ENCODE data around the gene SLC22A3.
"Not testable (repeated sequence)": the region's sequence is repeated elsewhere in the genome, so short reads cannot be mapped to it uniquely, and the experiment has no call there.

Gene SLC22A3

GRCh38 chr6:160336200-160336599 is 12.0 kb upstream of the SLC22A3 start:
- no peak for DNase-seq (ENCODE audit: low read depth in 2 of 2)

DNA sequence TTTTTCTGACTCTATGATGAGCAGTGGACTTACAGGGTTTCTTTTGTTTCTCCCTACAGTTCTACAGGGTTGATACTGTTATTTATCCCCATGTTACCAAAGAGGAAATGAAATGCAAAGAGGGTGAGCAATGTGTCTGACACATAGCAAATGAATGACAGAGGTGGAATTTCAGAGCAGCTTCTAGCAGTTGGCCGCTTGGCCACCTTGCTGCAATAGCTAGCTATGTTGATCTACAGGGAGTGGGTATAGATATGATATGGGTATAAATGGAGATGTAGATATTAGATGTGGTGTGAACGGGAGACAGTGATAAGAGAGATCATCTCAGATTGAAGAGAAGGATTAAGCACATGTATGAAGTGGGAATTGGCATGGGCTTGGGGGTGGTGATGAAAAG is 10.9 kb upstream of the SLC22A3 start:
- DNase-seq (ENCODE audit: low read depth in 2 of 2): no peak

DNA sequence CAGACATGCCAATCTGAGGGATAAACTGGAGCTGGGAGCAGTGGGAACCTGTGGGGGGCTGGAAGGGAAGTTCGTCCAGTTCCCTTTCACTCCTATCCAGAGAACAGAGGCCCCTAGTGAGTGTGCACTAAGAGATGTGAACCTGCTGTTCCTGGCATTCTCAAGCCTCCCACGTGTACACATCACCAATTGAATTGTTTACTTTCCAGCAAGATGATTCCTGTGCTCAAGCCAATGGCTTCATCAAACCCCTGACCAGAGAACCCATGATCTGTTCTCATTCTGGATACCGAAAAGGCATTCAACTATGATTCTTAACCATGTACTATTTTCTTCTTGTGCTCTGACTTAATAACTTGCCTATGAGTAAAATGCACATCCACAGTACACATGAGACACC is 10.2 kb upstream of the SLC22A3 start:
- DNase-seq (ENCODE audit: low read depth in 2 of 2): no peak

DNA sequence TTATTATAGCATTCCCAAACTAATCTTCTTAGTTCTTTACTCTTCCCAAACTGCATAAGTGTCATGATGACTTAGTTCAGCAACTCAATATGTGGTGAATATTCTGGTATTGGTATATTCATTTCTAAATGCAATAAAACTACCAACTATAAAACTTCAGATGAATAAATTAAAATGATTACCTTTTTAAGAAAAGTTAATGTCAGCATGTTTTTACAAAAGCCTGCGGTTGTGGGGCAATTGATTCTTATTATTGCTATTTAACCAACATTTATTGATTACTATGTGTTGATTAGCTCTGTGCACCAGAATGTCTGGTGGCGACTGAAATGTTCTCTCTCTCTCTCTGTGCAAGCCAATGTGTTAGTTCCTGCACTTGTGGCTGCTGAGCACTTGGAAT is 5.0 kb upstream of the SLC22A3 start:
- no peak for DNase-seq (ENCODE audit: low read depth in 2 of 2)

DNA sequence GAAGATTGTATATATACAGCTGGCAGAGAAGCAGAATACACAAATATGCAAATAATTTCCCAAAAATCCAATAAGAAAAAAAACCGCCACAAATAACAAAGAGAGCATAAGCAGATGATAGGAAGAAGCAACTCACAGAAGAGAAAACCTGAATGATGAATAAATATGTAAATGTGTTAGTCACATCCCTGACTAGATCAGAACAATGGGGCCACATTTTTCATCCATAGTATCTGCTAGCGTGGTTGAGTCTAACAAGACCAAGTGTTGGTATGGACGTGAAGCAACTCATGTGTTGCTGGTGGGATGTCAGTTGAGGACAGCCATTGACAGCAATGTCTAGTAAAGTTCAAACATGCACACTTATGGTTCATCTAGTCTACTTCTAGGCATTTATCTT is 3.9 kb upstream of the SLC22A3 start:
- DNase-seq (ENCODE audit: low read depth in 2 of 2): no peak

- no peak for DNase-seq (ENCODE audit: low read depth in 2 of 2)
These were observed 637 bp upstream of the SLC22A3 start for GRCh38 chr6:160347259-160348222.

- no peak for DNase-seq (ENCODE audit: low read depth in 2 of 2)
These were observed 853 bp downstream of the SLC22A3 start for GRCh38 chr6:160349020-160349441.

- no peak for DNase-seq (ENCODE audit: low read depth in 2 of 2)
These were observed 1.7 kb downstream of the SLC22A3 start for GRCh38 chr6:160349814-160350350.

DNA sequence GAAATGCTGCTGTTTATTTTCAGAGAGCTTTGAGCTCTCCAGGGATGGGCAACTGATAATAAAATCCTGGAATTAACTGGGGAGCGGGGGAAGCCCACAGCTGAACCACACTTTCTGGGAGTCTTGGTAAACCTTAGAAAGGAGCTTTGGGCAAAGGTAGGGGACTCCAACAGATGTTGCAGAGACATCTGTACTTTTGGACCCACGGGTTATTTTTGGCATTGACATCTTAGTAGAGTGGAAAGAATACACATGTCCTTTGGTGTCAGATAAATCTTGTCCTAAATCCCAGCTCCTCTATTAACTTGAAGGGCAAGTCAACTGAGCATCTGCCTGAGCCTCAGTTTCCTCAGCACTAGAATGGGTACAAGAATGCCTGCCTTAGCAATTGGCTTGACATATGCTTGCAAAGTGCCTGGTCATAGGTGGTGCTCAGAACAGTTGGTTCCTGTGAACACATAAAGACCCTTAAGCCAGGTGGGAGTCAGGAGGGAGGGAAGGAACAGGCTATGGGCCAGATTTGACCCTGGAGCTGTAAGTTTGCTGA is 5.8 kb downstream of the SLC22A3 start:
- no peak for DNase-seq (ENCODE audit: low read depth in 2 of 2)

- no peak for DNase-seq (ENCODE audit: low read depth in 2 of 2)
These were observed 6.8 kb downstream of the SLC22A3 start for GRCh38 chr6:160355001-160355400.

- no peak for DNase-seq (ENCODE audit: low read depth in 2 of 2)
These were observed 8.0 kb downstream of the SLC22A3 start for GRCh38 chr6:160356074-160356744.

DNA sequence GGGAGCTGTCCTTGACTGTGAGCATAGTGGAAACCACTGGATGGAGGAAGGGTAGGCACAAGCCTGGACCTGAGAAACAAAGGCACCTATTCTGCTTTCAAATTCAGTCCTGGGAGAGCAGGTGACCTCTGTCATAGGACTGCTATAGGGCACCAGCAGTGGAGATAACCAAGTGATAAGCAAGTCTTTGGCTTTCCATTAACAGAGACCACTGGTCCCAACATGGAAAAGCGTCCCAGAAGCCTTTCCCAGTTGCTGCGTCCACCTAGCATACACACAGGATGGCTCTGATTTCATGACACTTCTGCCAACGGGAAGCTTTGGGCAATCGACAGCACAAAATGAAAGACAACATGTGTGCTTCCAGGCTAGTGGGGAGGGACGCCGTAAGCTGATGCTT is 8.9 kb downstream of the SLC22A3 start:
- DNase-seq (ENCODE audit: low read depth in 2 of 2): no peak

- no peak for DNase-seq (ENCODE audit: low read depth in 2 of 2)
These were observed 10.3 kb downstream of the SLC22A3 start for GRCh38 chr6:160358225-160359119.

- DNase-seq (ENCODE audit: low read depth in 2 of 2): no peak
These were observed 12.8 kb downstream of the SLC22A3 start for GRCh38 chr6:160360955-160361354.

DNA sequence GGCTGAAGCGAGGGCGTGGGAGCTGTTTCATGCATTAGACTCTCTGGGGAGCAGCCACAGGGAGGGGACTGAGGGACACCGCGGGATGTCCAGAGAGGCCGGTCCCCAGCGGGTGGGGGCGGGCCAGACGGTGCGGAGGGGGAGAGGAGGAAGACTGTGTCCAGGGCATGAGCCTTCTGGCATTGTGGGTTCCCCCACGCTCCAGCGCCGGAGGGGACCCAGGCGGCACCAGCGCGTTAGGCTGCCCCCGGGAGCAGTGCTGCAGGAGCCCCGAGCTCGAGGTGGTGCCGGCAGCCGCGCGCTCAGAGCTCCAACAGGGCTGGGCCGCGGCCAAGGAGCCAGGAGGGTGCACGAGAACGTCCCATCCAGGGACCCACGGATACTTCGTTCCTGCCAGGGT is 14.4 kb downstream of the SLC22A3 start:
- no peak for DNase-seq (ENCODE audit: low read depth in 2 of 2)

DNA sequence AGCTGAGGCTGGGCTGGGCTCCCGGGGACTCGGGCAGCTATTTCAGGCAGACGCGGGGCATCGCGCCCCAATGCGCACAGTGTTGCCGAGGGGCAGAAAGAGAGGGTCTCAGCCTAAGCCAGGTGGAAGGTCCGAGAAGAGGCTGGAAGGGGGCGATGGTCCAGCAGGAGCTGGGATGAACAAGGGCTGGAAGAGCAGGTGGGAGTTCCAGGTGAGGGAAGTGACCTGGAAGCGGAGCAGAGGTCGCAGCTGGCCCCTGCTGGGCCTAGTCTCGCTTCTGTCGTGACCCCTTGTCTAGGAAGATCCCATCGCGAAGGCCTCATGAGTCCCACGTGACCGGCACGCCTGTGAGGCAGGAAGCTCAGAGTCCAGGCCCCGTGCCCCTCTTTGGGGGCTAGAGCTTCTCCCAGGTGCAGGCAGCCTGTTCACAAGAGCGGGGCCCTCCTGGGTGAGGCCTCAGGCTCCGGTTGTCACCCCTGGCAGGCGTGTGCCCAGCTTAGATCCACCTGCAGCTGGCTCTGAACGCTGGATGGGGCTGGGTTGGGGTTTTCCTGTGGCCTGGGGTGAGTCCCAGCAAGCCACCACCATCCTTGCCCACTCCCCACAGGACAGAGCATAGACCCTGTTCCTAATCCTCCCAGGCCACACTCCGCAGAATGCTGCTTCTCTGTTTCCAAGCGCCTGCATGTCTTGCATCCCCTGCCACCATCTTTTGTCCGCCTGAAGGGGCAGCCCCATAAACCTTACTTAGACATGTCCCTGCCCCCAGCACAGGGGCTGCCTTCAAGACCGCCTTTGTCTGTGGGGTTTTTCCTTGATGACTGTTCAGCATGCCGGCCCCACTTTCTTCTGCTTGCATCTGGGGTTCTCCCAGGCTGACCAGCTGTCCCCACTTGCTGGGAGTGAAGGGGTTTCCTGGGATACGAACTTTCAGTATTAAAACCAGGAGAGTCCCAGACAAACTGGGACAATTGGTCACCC is 15.1 kb downstream of the SLC22A3 start:
- DNase-seq (ENCODE audit: low read depth in 2 of 2): no peak

GRCh38 chr6:160365117-160365516 is 16.9 kb downstream of the SLC22A3 start:
- no peak for DNase-seq (ENCODE audit: low read depth in 2 of 2)

DNA sequence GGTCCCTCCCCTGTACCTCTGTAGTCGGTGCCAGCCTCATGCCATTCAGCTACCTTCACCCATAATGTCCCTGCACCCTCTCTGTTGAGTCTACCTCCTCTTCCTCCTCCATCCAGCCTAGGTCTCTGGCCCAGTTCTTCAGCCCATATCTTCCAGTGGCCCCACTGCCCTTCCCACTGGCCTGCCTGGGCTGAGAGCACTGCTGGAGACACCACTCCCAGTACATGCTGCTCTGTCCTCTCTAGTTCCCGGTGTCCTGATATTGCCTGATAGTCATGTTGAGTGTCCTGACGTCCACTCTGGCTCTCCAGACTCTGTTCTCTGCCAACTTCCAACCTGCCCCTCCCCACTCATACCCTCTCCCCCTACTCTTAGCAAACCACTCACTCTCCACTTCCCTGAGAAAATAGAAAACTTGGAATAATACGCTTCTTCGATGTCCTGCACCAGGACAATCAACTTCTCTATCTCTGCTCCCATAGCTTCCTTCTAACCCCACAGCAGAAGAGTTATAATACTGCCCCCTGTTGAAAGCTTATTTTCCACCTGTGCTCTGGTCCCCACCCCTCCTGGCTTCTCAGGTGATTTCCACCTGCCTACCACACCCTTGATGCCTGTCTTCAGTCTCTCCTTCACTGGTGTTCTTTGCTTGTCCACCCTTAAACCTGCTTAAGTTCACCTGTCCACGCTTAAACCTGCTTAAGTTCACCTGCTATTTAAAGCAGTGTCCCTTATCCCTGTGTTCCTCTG is 19.8 kb downstream of the SLC22A3 start:
- DNase-seq (ENCODE audit: low read depth in 2 of 2): no peak

DNA sequence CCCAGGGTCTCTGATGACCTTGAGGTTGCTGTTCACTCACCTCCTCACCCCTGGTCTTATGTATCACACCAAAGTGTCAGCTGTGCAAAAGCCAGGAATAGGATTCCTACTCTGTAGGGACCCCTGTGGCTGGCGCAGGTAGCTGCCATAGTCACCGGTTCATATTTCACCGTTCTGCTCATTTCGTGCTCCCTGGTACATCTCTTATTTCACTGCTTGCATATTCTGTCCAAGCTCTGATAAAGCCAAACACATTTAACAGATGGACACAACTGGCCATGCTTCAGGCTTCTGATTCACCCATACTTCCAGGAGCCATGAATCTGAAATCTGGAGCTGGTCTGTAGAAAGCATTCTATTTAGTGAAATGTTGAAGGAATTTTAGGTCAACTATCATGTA is 20.5 kb downstream of the SLC22A3 start:
- DNase-seq (ENCODE audit: low read depth in 2 of 2): no peak

DNA sequence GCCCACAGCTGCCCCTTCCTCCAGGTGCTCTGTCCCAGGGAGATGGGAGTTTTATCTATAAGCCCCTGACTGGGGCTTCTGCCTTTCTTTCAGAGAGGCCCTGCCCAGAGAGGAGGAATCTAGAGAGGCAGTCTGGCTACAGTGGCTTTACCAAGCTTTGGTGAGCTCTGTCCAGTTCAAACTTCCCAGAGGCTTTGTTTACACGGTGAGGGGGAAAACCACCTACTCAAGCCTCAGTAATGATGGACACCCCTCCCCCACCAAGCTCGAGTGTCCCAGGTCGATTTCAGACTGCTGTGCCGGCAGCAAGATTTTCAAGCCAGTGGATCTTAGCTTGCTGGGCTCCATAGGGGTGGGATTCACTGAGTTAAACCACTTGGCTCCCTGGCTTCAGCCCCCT is 25.4 kb downstream of the SLC22A3 start:
- DNase-seq (ENCODE audit: low read depth in 2 of 2): not testable (repeated sequence)

Data from stimulated activated CD4-positive, alpha-beta T cell treated with anti-CD3 and anti-CD28 coated beads, Interleukin-4, amount 100 ng/mL, for 48 hours (primary cell).